Type B pancreatic cell (in vitro differentiated cells): Measurements from ENCODE around the gene NUDT19. TPM values are rescaled to one million over a fixed set of nuclear protein-coding genes. Genes with fewer than 3 reads are reported as not detected.
A peak's percentile ranks its signal among the peaks of the same experiment; 100 is the strongest.
"Not testable (repeated sequence)": the region's sequence is repeated elsewhere in the genome, so short reads cannot be mapped to it uniquely, and the experiment has no call there.

Experiments used
- DNase-seq: peaks from one replicate; pipeline ENCODE4 v3.0.0; 2021; ENCODE audit warnings: mixed read lengths; ENCODE audit not compliant: unreplicated experiment; ENCODE audit errors: extremely low spot score
- H3K27ac Mint-ChIP-seq: 2 replicates; pipeline ENCODE4 v1.8.0; 2021; ENCODE audit warnings: mild to moderate bottlenecking, mixed read lengths
- H3K27me3 Mint-ChIP-seq: 2 replicates; pipeline ENCODE4 v1.8.0; 2021; ENCODE audit warnings: mixed read lengths
- H3K36me3 Mint-ChIP-seq: 2 replicates; pipeline ENCODE4 v1.8.0; 2021; ENCODE audit warnings: mixed read lengths
- H3K4me1 Mint-ChIP-seq: one replicate; pipeline ENCODE4 v1.8.0; 2021; ENCODE audit warnings: mixed read lengths; ENCODE audit not compliant: unreplicated experiment
- H3K4me3 Mint-ChIP-seq: 2 replicates; pipeline ENCODE4 v1.8.0; 2021; ENCODE audit warnings: mild to moderate bottlenecking, mixed read lengths
- H3K9me3 Mint-ChIP-seq: 2 replicates; pipeline ENCODE4 v1.8.0; 2021; ENCODE audit warnings: mixed read lengths
- total RNA-seq: library from RNA; stranded (reverse); gene quantifications from 2 replicates; pipeline ENCODE4 v1.2.1, GENCODE V29; 2021; ENCODE audit warnings: low replicate concordance
- TF ChIP-seq, protein P1 (sequence below): fragments of 200-600 bp; sonication (generic); conservative IDR thresholded peaks from 2 replicates; pipeline ENCODE4 v1.5.0; 2021; ENCODE audit warnings: antibody characterized with exemption, mild to moderate bottlenecking

Gene NUDT19
- total RNA-seq, 1 donor from 2014 or later: 10.8 TPM

DNA sequence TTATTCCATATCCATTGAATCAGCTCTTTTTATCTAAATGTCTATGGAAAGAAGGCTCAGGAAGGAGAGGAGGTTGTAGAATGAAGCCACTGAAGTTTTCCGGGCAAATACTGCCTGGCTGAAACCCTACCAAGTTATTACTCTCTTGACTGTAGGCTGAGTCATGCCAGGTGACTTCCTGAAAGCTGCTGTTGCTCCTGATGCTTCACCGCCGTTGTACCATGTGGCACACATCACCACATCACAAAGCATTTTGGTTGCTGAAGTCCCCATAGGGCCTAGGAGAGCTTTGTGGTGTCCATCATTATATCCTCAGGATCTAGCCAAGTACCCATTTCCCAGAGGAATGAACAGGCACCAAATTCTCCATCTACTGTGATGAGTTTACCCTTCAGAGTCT lies 16.8 kb downstream of the NUDT19 start:
- no peak overlapping the region for H3K27ac Mint-ChIP-seq
- H3K27me3 Mint-ChIP-seq: no peaks in the 10 kb centered on the region

DNA sequence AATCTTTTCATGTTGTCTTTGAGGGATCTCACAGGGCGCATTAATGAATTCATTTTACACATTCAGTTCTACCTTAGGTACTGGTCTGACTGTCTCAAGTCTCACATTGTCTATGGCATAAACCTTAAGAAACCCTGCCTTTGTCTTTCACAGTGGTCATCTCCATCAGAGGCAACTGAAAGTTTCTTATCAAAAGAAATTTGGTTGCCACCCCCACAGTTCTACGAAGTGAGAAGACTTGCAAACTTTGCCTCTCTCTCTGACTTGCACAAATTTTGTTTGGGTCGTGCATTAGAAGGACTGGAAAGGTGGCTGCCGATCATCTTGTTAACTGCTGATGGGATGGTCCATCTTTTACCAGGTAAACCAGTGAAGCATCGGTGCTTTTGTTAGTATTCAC lies 17.4 kb downstream of the NUDT19 start:
- Mint-ChIP-seq H3K4me3 (no peak overlapping the region), H3K9me3 (peaks cover 4% of the 10 kb centered on the region), H3K36me3 (peaks cover 29% of the 10 kb centered on the region), H3K4me1 (no peaks in the 10 kb centered on the region), H3K27me3 (no peaks in the 10 kb centered on the region), H3K27ac (no peak overlapping the region)
- DNase-seq: no peak
- TF ChIP-seq, protein P1, sequence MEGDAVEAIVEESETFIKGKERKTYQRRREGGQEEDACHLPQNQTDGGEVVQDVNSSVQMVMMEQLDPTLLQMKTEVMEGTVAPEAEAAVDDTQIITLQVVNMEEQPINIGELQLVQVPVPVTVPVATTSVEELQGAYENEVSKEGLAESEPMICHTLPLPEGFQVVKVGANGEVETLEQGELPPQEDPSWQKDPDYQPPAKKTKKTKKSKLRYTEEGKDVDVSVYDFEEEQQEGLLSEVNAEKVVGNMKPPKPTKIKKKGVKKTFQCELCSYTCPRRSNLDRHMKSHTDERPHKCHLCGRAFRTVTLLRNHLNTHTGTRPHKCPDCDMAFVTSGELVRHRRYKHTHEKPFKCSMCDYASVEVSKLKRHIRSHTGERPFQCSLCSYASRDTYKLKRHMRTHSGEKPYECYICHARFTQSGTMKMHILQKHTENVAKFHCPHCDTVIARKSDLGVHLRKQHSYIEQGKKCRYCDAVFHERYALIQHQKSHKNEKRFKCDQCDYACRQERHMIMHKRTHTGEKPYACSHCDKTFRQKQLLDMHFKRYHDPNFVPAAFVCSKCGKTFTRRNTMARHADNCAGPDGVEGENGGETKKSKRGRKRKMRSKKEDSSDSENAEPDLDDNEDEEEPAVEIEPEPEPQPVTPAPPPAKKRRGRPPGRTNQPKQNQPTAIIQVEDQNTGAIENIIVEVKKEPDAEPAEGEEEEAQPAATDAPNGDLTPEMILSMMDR: no peak

More for the DNA sequence above, 16.8 kb downstream of the NUDT19 start:
- Mint-ChIP-seq H3K4me1 (no peaks in the 10 kb centered on the region), H3K36me3 (peaks cover 33% of the 10 kb centered on the region), H3K9me3 (peaks cover 4% of the 10 kb centered on the region), H3K4me3 (no peak overlapping the region)
- no peak for DNase-seq
- TF ChIP-seq, protein P1: no peak

DNA sequence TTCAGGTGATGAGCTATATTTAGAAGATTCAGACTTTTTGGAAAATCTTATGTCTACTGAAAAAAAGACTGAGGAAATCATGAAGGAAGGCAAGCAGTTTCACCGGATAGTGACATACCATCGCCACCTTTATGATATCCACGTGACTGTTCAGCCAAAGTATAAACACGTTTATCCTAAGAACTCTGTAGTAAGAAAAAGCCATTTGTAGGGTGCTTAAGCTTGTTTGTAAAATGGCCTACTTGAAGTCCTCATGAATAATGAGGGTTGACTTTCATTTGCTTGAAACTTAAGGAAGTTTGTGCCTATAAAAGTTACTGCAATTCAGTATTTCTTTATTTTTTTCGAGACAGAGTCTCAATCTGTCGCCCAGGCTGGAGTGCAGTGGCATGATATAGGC lies 20.1 kb downstream of the NUDT19 start:
- Mint-ChIP-seq H3K27ac (no peak overlapping the region), H3K4me3 (no peak overlapping the region), H3K4me1 (no peaks in the 10 kb centered on the region), H3K9me3 (no peaks in the 10 kb centered on the region), H3K27me3 (no peaks in the 10 kb centered on the region), H3K36me3 (peaks cover 20% of the 10 kb centered on the region)
- TF ChIP-seq, protein P1: no peak
- DNase-seq: no peak

DNA sequence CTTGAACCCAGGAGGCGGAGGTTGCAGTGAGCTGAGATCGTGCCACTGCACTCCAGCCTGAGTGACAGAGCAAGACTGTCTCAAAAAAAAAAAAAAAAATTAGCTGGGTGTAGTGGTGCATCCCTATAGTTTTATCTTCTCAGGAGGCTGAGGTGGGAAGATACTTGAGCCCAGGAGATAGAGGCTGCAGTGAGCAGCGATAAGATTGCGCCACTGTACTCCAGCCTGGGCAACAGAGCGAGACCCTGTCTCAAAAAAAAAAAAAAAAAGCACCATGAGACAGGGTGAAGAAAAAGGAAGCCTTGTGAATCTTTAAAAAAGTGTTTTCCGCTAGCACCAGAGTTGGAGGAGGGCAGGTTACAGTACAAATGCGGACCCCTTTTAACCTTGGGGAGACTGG lies 24.6 kb downstream of the NUDT19 start:
- not testable (repeated sequence) for H3K9me3 Mint-ChIP-seq, H3K27ac Mint-ChIP-seq
- peaks cover 12% of the 10 kb centered on the region for H3K36me3 Mint-ChIP-seq

DNA sequence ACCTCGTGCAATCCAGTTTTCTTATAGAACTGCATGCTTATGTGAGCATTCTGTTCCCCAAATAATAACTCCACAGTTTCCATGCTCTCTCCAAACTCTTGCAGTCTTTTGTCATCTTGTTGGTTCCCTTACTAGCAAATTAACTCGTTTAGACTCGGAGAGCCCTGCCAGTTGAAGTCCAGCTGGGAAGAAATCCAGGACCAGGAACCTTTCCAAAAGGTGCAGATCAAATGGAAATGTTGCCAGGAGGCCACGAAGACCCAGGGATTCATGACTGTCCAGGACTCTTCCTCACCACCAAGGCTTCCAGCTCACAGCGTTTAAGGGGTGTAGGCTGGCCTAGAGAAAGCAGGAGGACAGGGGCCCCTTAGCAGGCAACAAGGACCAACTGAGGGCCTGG lies 25.9 kb downstream of the NUDT19 start:
- Mint-ChIP-seq H3K9me3 (peaks cover 4% of the 10 kb centered on the region), H3K4me3 (no peak overlapping the region), H3K4me1 (peaks cover 6% of the 10 kb centered on the region), H3K36me3 (peaks cover 11% of the 10 kb centered on the region), H3K27ac (no peak overlapping the region), H3K27me3 (no peaks in the 10 kb centered on the region)
- DNase-seq: no peak
- TF ChIP-seq, protein P1: no peak

More for the DNA sequence above, 24.6 kb downstream of the NUDT19 start:
- not testable (repeated sequence) for DNase-seq, H3K27me3 Mint-ChIP-seq, H3K4me3 Mint-ChIP-seq, H3K4me1 Mint-ChIP-seq

DNA sequence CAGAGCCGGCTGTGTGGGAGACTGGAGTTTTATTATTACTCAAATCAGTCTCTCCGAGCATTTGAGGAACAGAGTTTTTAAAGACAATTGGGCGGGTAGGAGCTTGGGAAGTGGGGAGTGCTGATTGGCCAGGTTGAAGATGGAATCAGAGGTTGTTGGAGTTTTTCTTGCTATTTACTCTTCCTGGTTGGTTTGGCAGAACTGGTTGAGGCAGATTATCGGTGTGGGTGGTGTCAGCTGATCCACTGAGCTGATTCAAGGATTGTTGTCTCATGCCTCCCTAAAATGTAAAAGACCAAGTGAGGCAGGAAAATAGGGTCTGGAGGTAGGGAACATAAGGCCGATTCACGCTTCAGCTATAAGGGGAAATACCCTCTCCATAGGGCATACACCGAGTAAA lies 26.7 kb downstream of the NUDT19 start:
- Mint-ChIP-seq H3K4me1 (peaks cover 6% of the 10 kb centered on the region), H3K9me3 (peaks cover 4% of the 10 kb centered on the region), H3K4me3 (peak overlapping the region; percentile 52), H3K27ac (peak overlapping the region; percentile 76), H3K36me3 (peaks cover 8% of the 10 kb centered on the region), H3K27me3 (no peaks in the 10 kb centered on the region)
- no peak for DNase-seq
- TF ChIP-seq, protein P1: no peak
